ENCODE data around the gene ADGRA3.

GRCh38 chr4:22482250-22483127 is 33.4 kb downstream of the ADGRA3 start:
- TF ChIP-seq EP300 (IDR thresholded peaks at IDR 0.05) = no peak
- TF ChIP-seq, protein P1, sequence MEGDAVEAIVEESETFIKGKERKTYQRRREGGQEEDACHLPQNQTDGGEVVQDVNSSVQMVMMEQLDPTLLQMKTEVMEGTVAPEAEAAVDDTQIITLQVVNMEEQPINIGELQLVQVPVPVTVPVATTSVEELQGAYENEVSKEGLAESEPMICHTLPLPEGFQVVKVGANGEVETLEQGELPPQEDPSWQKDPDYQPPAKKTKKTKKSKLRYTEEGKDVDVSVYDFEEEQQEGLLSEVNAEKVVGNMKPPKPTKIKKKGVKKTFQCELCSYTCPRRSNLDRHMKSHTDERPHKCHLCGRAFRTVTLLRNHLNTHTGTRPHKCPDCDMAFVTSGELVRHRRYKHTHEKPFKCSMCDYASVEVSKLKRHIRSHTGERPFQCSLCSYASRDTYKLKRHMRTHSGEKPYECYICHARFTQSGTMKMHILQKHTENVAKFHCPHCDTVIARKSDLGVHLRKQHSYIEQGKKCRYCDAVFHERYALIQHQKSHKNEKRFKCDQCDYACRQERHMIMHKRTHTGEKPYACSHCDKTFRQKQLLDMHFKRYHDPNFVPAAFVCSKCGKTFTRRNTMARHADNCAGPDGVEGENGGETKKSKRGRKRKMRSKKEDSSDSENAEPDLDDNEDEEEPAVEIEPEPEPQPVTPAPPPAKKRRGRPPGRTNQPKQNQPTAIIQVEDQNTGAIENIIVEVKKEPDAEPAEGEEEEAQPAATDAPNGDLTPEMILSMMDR (IDR thresholded peaks at IDR 0.05) = no peak

Measured in tibial nerve (tissue), 4 donors.